Lower lobe of right lung (tissue), 2 donors: ENCODE data around the gene HSD3B1. TPM values are rescaled to one million over a fixed set of nuclear protein-coding genes. Genes with fewer than 3 reads are reported as not detected.
A peak's percentile ranks its signal among the peaks of the same experiment; 100 is the strongest.
"Not testable (repeated sequence)": the region's sequence is repeated elsewhere in the genome, so short reads cannot be mapped to it uniquely, and the experiment has no call there.

Experiments used
- ATAC-seq, 2 donors: fragments of 200-7000 bp; cut with Tn5 transposase; one replicate each; pipeline ENCODE4 v1.9.1; 2020 to 2022; ENCODE audit warnings: mild to moderate bottlenecking in 2 of 2, moderate library complexity in 2 of 2
- DNase-seq: peaks from one replicate; pipeline ENCODE4 v3.0.0-alpha.2; 2020
- H3K27ac ChIP-seq: fragments of 200-600 bp; one replicate; pipeline ENCODE4 v1.8.0; 2022
- H3K27me3 ChIP-seq: fragments of 200-600 bp; one replicate; pipeline ENCODE4 v1.8.0; 2022; ENCODE audit warnings: low read depth
- H3K36me3 ChIP-seq: fragments of 200-600 bp; one replicate; pipeline ENCODE4 v1.8.0; 2022; ENCODE audit warnings: mild to moderate bottlenecking
- H3K4me1 ChIP-seq: fragments of 200-600 bp; one replicate; pipeline ENCODE4 v1.8.0; 2022
- H3K4me3 ChIP-seq: fragments of 200-600 bp; one replicate; pipeline ENCODE4 v1.8.0; 2022; ENCODE audit warnings: mild to moderate bottlenecking
- H3K9me3 ChIP-seq: fragments of 200-600 bp; one replicate; pipeline ENCODE4 v1.8.0; 2022
- intact Hi-C: fragments of 100-400 bp; cut with DNase I; formaldehyde crosslinking; loops from one replicate; pipeline ENCODE4 v1.11.0; 2022
- total RNA-seq: library from RNA; stranded (reverse); fragmentation: NEBNext Ultra II Directional; extraction: Animal tissue kit (Norgen Biotek cat#: 25700); gene quantifications from one replicate; pipeline ENCODE4 v1.2.1, GENCODE V29; 2021
- TF ChIP-seq, protein P1 (sequence below): fragments of 200-600 bp; IDR thresholded peaks from one replicate; pipeline ENCODE4 v1.8.0; 2022; ENCODE audit warnings: antibody characterized with exemption, mild to moderate bottlenecking
- donor health status: DM: no; HTN: yes; CAD: no; lungs with severe emphysema.

HSD3B1 gene
- total RNA-seq, 1 donor from 2014 or later = not detected

DNA sequence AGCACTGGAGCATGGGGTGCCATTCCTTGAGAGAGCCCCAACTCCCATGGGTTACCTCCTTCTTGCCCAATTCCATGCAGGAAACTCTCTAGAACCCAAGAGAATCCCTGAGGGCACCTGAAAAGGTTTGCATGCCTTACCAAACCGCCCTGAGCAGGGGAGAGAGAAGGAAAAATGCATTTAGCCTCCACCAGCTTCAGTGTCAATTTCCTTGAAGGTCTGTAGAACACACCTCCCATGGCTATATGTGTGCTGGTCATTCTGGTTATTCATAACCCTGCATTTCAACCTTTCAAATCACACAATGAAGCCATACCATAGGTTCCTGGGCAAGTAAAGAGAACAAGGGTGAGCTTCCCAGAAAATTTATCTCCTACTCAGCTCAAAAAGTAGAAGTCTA lies 39.6 kb downstream of the HSD3B1 start:
- no peak overlapping the region for H3K27ac ChIP-seq
- TF ChIP-seq, protein P1, sequence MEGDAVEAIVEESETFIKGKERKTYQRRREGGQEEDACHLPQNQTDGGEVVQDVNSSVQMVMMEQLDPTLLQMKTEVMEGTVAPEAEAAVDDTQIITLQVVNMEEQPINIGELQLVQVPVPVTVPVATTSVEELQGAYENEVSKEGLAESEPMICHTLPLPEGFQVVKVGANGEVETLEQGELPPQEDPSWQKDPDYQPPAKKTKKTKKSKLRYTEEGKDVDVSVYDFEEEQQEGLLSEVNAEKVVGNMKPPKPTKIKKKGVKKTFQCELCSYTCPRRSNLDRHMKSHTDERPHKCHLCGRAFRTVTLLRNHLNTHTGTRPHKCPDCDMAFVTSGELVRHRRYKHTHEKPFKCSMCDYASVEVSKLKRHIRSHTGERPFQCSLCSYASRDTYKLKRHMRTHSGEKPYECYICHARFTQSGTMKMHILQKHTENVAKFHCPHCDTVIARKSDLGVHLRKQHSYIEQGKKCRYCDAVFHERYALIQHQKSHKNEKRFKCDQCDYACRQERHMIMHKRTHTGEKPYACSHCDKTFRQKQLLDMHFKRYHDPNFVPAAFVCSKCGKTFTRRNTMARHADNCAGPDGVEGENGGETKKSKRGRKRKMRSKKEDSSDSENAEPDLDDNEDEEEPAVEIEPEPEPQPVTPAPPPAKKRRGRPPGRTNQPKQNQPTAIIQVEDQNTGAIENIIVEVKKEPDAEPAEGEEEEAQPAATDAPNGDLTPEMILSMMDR = no peak
- no peaks in the 10 kb centered on the region for H3K9me3 ChIP-seq
- DNase-seq (no peak), ATAC-seq (no peak)
- no peaks in the 10 kb centered on the region for H3K36me3 ChIP-seq
- intact Hi-C loops = no loop called here
- H3K4me1 ChIP-seq = no peaks in the 10 kb centered on the region
- H3K4me3 ChIP-seq = no peak overlapping the region
- H3K27me3 ChIP-seq = no peaks in the 10 kb centered on the region

DNA sequence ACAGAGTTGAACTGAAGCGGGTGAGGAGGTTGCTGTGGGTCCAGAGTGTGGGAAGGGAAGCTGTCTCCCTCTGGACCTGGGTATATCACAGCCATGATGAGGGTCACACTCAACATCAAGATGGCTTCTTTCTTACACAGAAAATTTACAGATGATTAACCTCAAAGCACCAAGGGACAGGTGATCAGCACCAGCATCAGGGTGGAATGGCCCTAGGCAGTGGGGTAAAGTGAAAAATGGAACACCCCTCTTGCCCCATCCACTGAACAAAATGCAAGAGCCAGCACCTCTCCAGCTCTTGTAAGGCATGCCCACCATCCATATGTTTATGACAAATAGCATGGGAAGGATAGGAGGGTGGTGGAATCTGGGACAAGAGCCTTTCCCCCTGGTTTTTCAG lies 40.3 kb downstream of the HSD3B1 start:
- DNase-seq (no peak), ATAC-seq (no peak)
- no peak overlapping the region for H3K27ac ChIP-seq
- H3K36me3 ChIP-seq = no peaks in the 10 kb centered on the region
- H3K9me3 ChIP-seq = no peaks in the 10 kb centered on the region
- H3K27me3 ChIP-seq = no peaks in the 10 kb centered on the region
- TF ChIP-seq, protein P1 = no peak
- intact Hi-C loops = no loop called here
- no peaks in the 10 kb centered on the region for H3K4me1 ChIP-seq
- H3K4me3 ChIP-seq = no peak overlapping the region

DNA sequence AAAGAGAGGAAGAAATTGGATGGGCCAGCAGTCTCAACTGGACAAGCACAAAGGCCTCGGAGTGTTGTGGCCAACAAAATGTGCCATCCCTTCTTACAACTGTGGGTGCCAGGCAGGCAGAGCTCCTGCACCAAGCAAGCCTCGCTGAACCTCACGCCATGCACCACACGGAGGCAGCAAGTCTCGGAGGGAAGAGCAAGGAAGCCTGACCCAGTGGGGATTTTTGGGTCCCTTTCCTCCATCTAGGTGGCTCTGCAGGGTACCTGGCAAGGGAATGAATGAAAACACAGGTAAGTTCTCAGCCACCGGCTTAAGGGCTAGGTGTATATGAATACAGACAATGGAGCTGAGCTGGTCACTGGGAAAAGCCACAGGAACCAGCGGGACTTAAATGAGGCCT lies 40.8 kb downstream of the HSD3B1 start:
- H3K4me3 ChIP-seq = no peak overlapping the region
- DNase-seq = no peak
- TF ChIP-seq, protein P1 = no peak
- H3K27ac ChIP-seq = no peak overlapping the region
- no peaks in the 10 kb centered on the region for H3K9me3 ChIP-seq
- no peaks in the 10 kb centered on the region for H3K36me3 ChIP-seq
- ATAC-seq = no peak
- intact Hi-C loops = no loop called here
- H3K27me3 ChIP-seq = no peaks in the 10 kb centered on the region
- H3K4me1 ChIP-seq = no peaks in the 10 kb centered on the region

DNA sequence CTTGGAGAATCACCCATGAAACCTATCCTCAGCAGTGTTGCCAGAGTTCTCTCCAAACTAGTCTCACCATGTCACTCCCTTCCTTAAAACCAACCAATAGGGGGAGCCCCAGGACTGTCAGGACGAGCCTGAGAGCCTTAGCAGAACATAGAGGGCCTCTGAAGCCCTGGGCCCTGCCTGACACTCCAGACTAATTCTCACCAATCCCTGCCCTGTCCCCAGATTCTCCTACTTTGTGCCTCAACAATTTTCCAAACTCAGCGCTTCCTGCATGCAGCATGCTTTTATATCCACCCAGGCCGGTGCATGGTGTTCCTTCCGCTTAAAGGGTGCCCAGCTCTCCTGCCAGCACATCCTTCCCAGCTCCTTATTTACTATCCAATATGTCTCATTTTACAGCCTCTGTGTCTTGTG lies 42.7 kb downstream of the HSD3B1 start:
- TF ChIP-seq, protein P1 = peak; percentile 57
- ATAC-seq = peak; percentile 85 to 86
- H3K9me3 ChIP-seq = no peaks in the 10 kb centered on the region
- no peak overlapping the region for H3K4me3 ChIP-seq
- H3K36me3 ChIP-seq = no peaks in the 10 kb centered on the region
- H3K4me1 ChIP-seq = peaks cover 7% of the 10 kb centered on the region
- no peak overlapping the region for H3K27ac ChIP-seq
- no peaks in the 10 kb centered on the region for H3K27me3 ChIP-seq
- intact Hi-C loops = no loop called here
- DNase-seq = peak; percentile 51

DNA sequence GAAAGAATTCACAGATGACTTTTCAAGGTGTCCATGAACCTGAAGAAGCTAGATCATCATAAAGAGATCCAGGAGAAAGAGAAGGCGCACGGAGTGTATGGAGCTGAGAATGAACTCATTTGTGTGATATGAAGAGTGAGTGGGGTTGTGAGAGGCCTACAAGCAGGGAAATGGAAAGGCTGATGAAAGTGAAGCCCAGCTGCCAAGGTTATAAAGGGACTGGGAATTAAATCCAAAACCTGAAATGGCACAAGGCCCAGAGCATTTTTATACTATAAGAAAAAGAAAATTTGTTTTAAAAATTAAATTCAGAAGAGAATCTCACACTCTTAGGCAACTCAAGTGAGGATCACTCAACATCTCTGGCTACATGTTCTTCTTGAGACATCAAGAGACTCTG lies 43.4 kb downstream of the HSD3B1 start:
- intact Hi-C loops = no loop called here
- no peaks in the 10 kb centered on the region for H3K27me3 ChIP-seq
- peaks cover 7% of the 10 kb centered on the region for H3K4me1 ChIP-seq
- no peaks in the 10 kb centered on the region for H3K9me3 ChIP-seq
- TF ChIP-seq, protein P1 = no peak
- ATAC-seq (no peak), DNase-seq (no peak)
- H3K27ac ChIP-seq = no peak overlapping the region
- H3K36me3 ChIP-seq = no peaks in the 10 kb centered on the region
- no peak overlapping the region for H3K4me3 ChIP-seq

DNA sequence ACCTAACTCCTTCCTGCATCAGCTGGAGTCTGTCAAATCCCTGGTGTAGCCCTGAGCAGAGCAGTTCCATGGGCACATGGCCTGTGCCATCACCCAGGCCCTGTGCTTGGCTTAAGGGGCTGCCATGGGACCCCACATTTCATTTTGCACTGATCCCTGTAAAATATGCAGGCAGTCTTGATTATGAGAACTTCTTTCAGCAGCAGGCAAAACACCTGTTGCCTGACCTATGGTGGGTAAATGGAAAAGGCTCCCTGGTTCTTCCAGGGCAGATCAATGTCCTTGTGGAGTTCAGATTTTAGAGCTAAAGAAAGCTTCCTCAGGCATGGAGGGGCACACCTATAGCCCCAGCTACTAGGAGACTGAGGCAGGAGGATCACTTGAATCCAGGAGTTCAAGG lies 44.2 kb downstream of the HSD3B1 start:
- no peak for DNase-seq
- Histone ChIP-seq H3K4me1 (peaks cover 7% of the 10 kb centered on the region), H3K27ac (no peak overlapping the region), H3K4me3 (no peak overlapping the region), H3K27me3 (no peaks in the 10 kb centered on the region), H3K9me3 (no peaks in the 10 kb centered on the region), H3K36me3 (no peaks in the 10 kb centered on the region)
- intact Hi-C loops = no loop called here
- ATAC-seq = no peak
- TF ChIP-seq, protein P1 = no peak

DNA sequence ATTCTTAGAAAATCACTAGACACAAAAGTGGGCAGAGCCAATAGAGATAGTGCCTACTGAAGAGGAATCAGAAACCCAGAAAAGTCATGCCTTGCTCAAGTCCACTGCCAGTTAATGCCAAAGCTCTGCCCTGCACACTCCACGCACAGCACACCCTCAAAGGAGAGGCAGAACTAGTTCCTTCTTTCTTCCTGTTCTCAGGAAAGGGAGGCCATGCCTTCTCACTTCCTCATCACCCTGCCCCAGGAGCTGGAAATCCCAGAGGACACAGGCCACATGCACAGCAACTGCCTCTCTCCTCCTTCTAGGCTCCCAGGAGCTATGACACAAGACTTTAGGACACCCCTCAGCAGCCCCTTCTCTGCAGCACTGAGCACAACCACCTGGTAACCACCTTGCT lies 45.6 kb downstream of the HSD3B1 start:
- H3K27ac ChIP-seq, ATAC-seq, intact Hi-C loops, H3K27me3 ChIP-seq, H3K4me3 ChIP-seq, H3K4me1 ChIP-seq, DNase-seq, H3K36me3 ChIP-seq, H3K9me3 ChIP-seq: not testable (repeated sequence)

DNA sequence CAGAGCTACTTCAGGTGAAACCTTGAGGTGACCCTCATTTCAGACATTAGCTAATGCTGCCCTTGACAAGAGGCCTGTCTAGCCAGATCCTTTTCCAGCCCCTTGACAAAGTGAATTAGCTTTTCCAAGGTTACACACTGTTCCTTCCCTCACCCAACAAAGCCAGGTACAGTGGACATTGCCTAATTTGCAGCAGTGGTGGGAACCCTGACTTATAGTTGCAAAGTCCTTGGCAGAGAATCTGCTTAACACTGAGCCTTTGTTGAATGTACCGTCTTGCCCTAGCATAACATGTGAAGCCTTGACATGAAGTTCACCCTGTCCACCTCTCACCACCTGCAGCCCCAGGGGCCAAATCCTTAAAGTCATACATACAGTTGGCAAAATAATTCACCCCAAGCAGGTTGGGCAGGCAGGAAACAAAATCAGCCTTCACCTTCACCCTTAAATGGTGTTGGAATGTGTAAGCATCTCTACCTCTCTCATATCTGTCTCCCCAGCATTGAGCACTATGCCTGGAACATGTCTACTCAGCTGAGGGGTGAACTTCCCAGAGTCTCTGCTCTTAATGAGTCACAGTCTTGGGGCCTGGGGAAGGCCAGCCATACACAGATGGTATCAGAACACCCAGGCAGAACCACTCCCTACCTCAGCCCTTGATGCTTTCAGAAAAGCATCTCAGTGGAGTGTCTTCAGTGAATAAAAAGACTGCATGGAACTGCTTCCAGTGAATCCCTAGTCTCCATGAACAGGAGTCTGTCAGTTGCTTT lies 46.5 kb downstream of the HSD3B1 start:
- ATAC-seq = peak; percentile 6 to 24
- DNase-seq, H3K36me3 ChIP-seq, H3K9me3 ChIP-seq, intact Hi-C loops, H3K27me3 ChIP-seq, H3K27ac ChIP-seq, H3K4me3 ChIP-seq, H3K4me1 ChIP-seq: not testable (repeated sequence)
